Common myeloid progenitor, CD34-positive (primary cell): ENCODE data around the gene GEMIN7.
"Not testable (repeated sequence)": the region's sequence is repeated elsewhere in the genome, so short reads cannot be mapped to it uniquely, and the experiment has no call there.

ENCODE experiments used
- CTCF ChIA-PET: fragments of 350-600 bp; sonication (Branson Sonifier 250); formaldehyde crosslinking; loops from one replicate; lab custom pipeline; 2021; ENCODE audit warnings: antibody characterized with exemption; lab: Charles Lee
- POLR2A ChIA-PET: fragments of 350-600 bp; sonication (Branson Sonifier 250); formaldehyde crosslinking; loops from one replicate; lab custom pipeline; 2021; ENCODE audit warnings: antibody characterized with exemption; lab: Charles Lee
- DNase-seq, 3 donors: peaks; one replicate each; pipeline versions ENCODE4 v3.0.0 to v3.0.0-alpha.2; 2013
- H3K27ac ChIP-seq, 2 experiments: 1 replicate in 1 of 2; 2 replicates in 1 of 2; pipeline ENCODE4 v1.7.0; 2013; ENCODE audit warnings: inconsistent platforms in 2 of 2, low read length in 2 of 2, mild to moderate bottlenecking in 2 of 2, low read depth in 1 of 2, moderate library complexity in 1 of 2; ENCODE audit not compliant: severe bottlenecking in 2 of 2, insufficient read depth in 1 of 2, poor library complexity in 1 of 2
- H3K27me3 ChIP-seq, 5 experiments: replicated peaks in 2 of 5; 1 replicate in 3 of 5; 2 replicates in 2 of 5; pipeline versions ENCODE4 v1.6.1 to v1.7.0; 2013; ENCODE audit warnings: low read length in 4 of 5, mild to moderate bottlenecking in 2 of 5, moderate library complexity in 2 of 5, inconsistent platforms in 1 of 5; ENCODE audit not compliant: insufficient read depth in 5 of 5, control insufficient read depth in 4 of 5
- H3K36me3 ChIP-seq, 4 experiments: 1 replicate in 2 of 4; 2 replicates in 2 of 4; pipeline versions ENCODE4 v1.6.1 to v1.7.0; 2013; ENCODE audit warnings: low read length in 3 of 4, control low read depth in 1 of 4, mild to moderate bottlenecking in 1 of 4; ENCODE audit not compliant: control insufficient read depth in 4 of 4, insufficient read depth in 4 of 4
- H3K4me1 ChIP-seq, 4 experiments: 1 replicate in 3 of 4; 2 replicates in 1 of 4; pipeline versions ENCODE4 v1.6.1 to v1.7.1; 2013; ENCODE audit warnings: low read length in 3 of 4, mild to moderate bottlenecking in 3 of 4, control low read depth in 1 of 4, inconsistent platforms in 1 of 4, moderate library complexity in 1 of 4; ENCODE audit not compliant: control insufficient read depth in 4 of 4, insufficient read depth in 4 of 4; ENCODE audit errors: control extremely low read depth in 1 of 4
- H3K4me3 ChIP-seq, 7 experiments: 1 replicate in 4 of 7; 2 replicates in 3 of 7; pipeline versions ENCODE4 v1.5.1 to v1.7.0; 2013; ENCODE audit warnings: mild to moderate bottlenecking in 7 of 7, low read length in 6 of 7, moderate library complexity in 6 of 7, inconsistent platforms in 2 of 7, low read depth in 2 of 7, control low read depth in 1 of 7; ENCODE audit not compliant: insufficient read depth in 4 of 7, control insufficient read depth in 1 of 7; ENCODE audit errors: extremely low read depth in 1 of 7
- H3K9me3 ChIP-seq, 5 experiments: 1 replicate in 4 of 5; 2 replicates in 1 of 5; pipeline versions ENCODE4 v1.6.1 to v1.7.1; 2013; ENCODE audit warnings: low read length in 4 of 5, mild to moderate bottlenecking in 2 of 5, inconsistent platforms in 1 of 5, low read depth in 1 of 5, moderate library complexity in 1 of 5; ENCODE audit not compliant: control insufficient read depth in 4 of 5, insufficient read depth in 2 of 5; ENCODE audit errors: control extremely low read depth in 1 of 5
- WGBS: methylation state at CpG from one replicate; pipeline ENCODE4 v1.1.5; 2013; ENCODE audit not compliant: insufficient coverage; 5-methylcytosine and 5-hydroxymethylcytosine counted together

The GEMIN7 gene

GRCh38 chr19:45102481-45102880 lies 23.4 kb downstream of the GEMIN7 start:
- Histone ChIP-seq H3K36me3 (peaks cover 0 to 22% (median 2%) of the 10 kb centered on the region in 4 experiments), H3K4me3 (no peak overlapping the region), H3K9me3 (no peaks in the 10 kb centered on the region), H3K27me3 (no peaks in the 10 kb centered on the region), H3K27ac (no peak overlapping the region), H3K4me1 (peaks cover 0 to 41% (median 28%) of the 10 kb centered on the region in 4 experiments)
- POLR2A ChIA-PET: no interaction called here
- DNase-seq: no peak
- WGBS: 97% methylated on average over 6 of the region's 7 CpGs
- CTCF ChIA-PET: interaction anchor here (1.0 to 2.8 kb wide), 9 partner anchors 10 to 46 kb away, joined by 3 to 16 read pairs (median 5); partner anchors contain the start of gene PPP1R37

GRCh38 chr19:45103156-45103507 lies 24.1 kb downstream of the GEMIN7 start:
- DNase-seq: peak in 2 of 3 donors; percentile 30 to 72

GRCh38 chr19:45103508-45104319 lies 24.7 kb downstream of the GEMIN7 start:
- peak overlapping the region in 1 of 2 experiments; percentile 1 for H3K27ac ChIP-seq
- CTCF ChIA-PET: interaction anchor here (1.0 to 2.8 kb wide), 9 partner anchors 9 to 47 kb away, joined by 3 to 16 read pairs (median 5); partner anchors contain the start of gene PPP1R37
- H3K4me3 ChIP-seq: peak overlapping the region in 4 of 7 experiments; percentile 20 to 52 (median 32)
- no peaks in the 10 kb centered on the region for H3K9me3 ChIP-seq
- DNase-seq: peak; percentile 28 to 75 (median 46)
- POLR2A ChIA-PET: interaction anchor here (0.9 to 1.0 kb wide), 2 partner anchors 10 to 15 kb away, joined by 3 read pairs; no protein-coding TSS in a partner anchor
- WGBS: 63% methylated on average over 16 of the region's 26 CpGs
- peaks cover 0 to 35% (median 29%) of the 10 kb centered on the region in 4 experiments for H3K4me1 ChIP-seq
- H3K27me3 ChIP-seq: no peaks in the 10 kb centered on the region
- peaks cover 0 to 22% (median 2%) of the 10 kb centered on the region in 4 experiments for H3K36me3 ChIP-seq

More at GRCh38 chr19:45103156-45103507, 24.1 kb downstream of the GEMIN7 start:
- CTCF ChIA-PET: interaction anchor here (1.0 to 2.8 kb wide), 9 partner anchors 10 to 46 kb away, joined by 3 to 16 read pairs (median 5); partner anchors contain the start of gene PPP1R37
- 65% methylated on average over 6 of the region's 15 CpGs for WGBS
- H3K4me1 ChIP-seq: peaks cover 0 to 38% (median 29%) of the 10 kb centered on the region in 4 experiments
- H3K27ac ChIP-seq: no peak overlapping the region
- H3K4me3 ChIP-seq: peak overlapping the region in 4 of 7 experiments; percentile 20 to 52 (median 32)
- H3K9me3 ChIP-seq: no peaks in the 10 kb centered on the region
- POLR2A ChIA-PET: interaction anchor here (0.9 kb wide), 1 partner anchor 16 kb away, joined by 3 read pairs; no protein-coding TSS in a partner anchor
- H3K36me3 ChIP-seq: peaks cover 0 to 22% (median 2%) of the 10 kb centered on the region in 4 experiments
- H3K27me3 ChIP-seq: no peaks in the 10 kb centered on the region

DNA sequence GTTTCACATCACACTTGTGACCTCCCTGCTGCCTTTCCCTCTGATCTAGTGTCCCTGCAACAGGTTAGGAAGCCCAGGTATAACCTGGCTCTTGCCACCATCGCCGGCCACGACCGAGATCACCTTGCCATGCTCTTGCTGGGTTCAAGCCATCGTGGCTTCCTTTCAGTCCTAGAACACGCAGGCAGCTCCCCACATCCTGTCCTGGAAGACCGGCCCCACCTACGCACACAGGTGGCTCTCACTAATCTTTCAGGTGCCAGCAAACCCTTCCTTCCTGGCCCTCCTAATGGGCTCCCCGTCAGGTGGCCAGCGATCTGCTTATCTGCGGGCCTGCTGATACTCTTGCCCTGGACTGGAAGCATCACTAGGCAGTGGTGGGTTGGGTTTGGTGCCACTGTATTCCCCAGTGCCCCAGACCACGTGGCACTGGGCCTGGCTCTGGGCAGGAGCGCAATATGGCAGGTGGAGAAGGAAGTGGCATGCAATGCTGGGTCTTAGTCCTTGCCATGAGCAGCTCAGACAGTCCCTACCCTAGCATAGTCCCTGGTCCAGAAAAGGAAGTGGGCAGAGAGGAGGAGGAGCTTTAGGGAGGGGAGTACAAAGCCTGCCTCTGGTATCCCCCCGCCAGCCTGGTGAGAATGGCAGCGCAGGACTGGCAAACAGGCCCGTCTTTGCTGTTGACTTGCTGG lies 25.7 kb downstream of the GEMIN7 start:
- peak in 2 of 3 donors; percentile 26 to 55 for DNase-seq
- H3K27ac ChIP-seq: no peak overlapping the region
- H3K4me3 ChIP-seq: no peak overlapping the region
- peaks cover 0 to 46% (median 32%) of the 10 kb centered on the region in 4 experiments for H3K4me1 ChIP-seq
- H3K27me3 ChIP-seq: no peaks in the 10 kb centered on the region
- no peaks in the 10 kb centered on the region for H3K9me3 ChIP-seq
- H3K36me3 ChIP-seq: peaks cover 0 to 14% (median 1%) of the 10 kb centered on the region in 4 experiments
- CTCF ChIA-PET: interaction anchor here (2.6 to 2.8 kb wide), 3 partner anchors 8 to 14 kb away, joined by 13 to 15 read pairs (median 13); partner anchors contain the start of gene PPP1R37
- POLR2A ChIA-PET: interaction anchor here (0.6 to 1.0 kb wide), 2 partner anchors 8 to 14 kb away, joined by 3 read pairs; no protein-coding TSS in a partner anchor
- WGBS: 49% methylated on average over 16 of the region's 16 CpGs

- CTCF ChIA-PET: interaction anchor here (0.6 to 2.3 kb wide), 3 partner anchors 15 to 47 kb away, joined by 3 to 10 read pairs (median 3); no protein-coding TSS in a partner anchor
- H3K36me3 ChIP-seq, POLR2A ChIA-PET, H3K27me3 ChIP-seq, DNase-seq, H3K27ac ChIP-seq, H3K9me3 ChIP-seq, H3K4me3 ChIP-seq: not testable (repeated sequence)
- 94% methylated on average over 8 of the region's 11 CpGs for WGBS
- H3K4me1 ChIP-seq: peaks cover 0 to 58% (median 38%) of the 10 kb centered on the region in 4 experiments
These were observed 27.3 kb downstream of the GEMIN7 start for GRCh38 chr19:45106363-45106762.

DNA sequence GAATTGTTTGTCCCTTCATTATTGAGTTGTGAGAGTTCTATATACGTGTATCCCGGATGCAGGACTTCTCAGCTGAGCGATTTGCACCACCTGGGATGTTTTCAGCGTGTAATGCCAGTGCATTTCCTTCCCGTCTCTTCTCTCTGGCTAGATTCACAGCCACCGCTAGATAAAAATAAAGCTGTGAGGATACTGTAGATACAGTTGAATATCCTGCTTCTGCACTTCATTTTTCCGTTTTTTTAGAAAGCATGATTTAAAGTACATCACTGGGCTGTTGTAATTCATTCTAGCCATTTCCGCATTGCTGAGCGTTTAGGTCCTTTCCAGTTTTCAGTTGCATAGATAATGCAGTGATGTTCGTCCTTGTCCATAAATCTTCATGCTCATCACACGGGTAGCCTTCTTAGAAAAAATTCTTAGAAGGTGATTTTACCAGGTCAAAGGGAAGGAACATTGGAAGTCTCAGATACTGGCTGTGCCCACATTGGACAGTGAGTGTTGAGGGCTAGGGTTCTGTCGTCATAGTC lies 28.6 kb downstream of the GEMIN7 start:
- no peak for DNase-seq
- 91% methylated on average over 10 of the region's 12 CpGs for WGBS
- H3K9me3 ChIP-seq: no peaks in the 10 kb centered on the region
- H3K27me3 ChIP-seq: no peaks in the 10 kb centered on the region
- POLR2A ChIA-PET: interaction anchor here (0.5 kb wide), 1 partner anchor 11 kb away, joined by 3 read pairs; no protein-coding TSS in a partner anchor
- peaks cover 0 to 56% (median 36%) of the 10 kb centered on the region in 4 experiments for H3K4me1 ChIP-seq
- H3K4me3 ChIP-seq: no peak overlapping the region
- no peak overlapping the region for H3K27ac ChIP-seq
- CTCF ChIA-PET: interaction anchor here (0.6 to 2.3 kb wide), 3 partner anchors 13 to 18 kb away, joined by 3 to 10 read pairs (median 4); partner anchors contain the start of gene PPP1R37
- peaks cover 0 to 3% (median under 1%) of the 10 kb centered on the region in 4 experiments for H3K36me3 ChIP-seq
